Stimulated activated memory B cell treated with anti-CD40 and anti-IgM and Interleukin-4, amounts not matched to agents 10 μg/mL and 1 μg/mL and 100 μg/mL, for 72 hours (primary cell): ENCODE results near the gene SMARCA4.
A peak's percentile ranks its signal among the peaks of the same experiment; 100 is the strongest.
"Not testable (repeated sequence)": the region's sequence is repeated elsewhere in the genome, so short reads cannot be mapped to it uniquely, and the experiment has no call there.

Experiments
- ATAC-seq: fragments of 150-1000 bp; cut with Tn5 transposase; 2 replicates; pipeline ENCODE4 v1.10.0; 2021
- H3K27ac Mint-ChIP-seq: one replicate; pipeline ENCODE4 v1.8.0; 2022; ENCODE audit warnings: mild to moderate bottlenecking, mixed read lengths
- H3K27me3 Mint-ChIP-seq: one replicate; pipeline ENCODE4 v1.8.0; 2022; ENCODE audit warnings: mixed read lengths
- H3K36me3 Mint-ChIP-seq: one replicate; pipeline ENCODE4 v1.8.0; 2022; ENCODE audit warnings: mixed read lengths
- H3K4me1 Mint-ChIP-seq: one replicate; pipeline ENCODE4 v1.8.0; 2022; ENCODE audit warnings: mixed read lengths
- H3K4me3 Mint-ChIP-seq: one replicate; pipeline ENCODE4 v1.8.0; 2022; ENCODE audit warnings: mild to moderate bottlenecking, moderate library complexity, mixed read lengths
- H3K9me3 Mint-ChIP-seq: one replicate; pipeline ENCODE4 v1.8.0; 2022; ENCODE audit warnings: mixed read lengths

Gene SMARCA4

GRCh38 chr19:10923260-10924112 is 37.3 kb upstream of the SMARCA4 start:
- Mint-ChIP-seq H3K4me1 (peaks cover 11% of the 10 kb centered on the region), H3K27me3 (no peaks in the 10 kb centered on the region), H3K36me3 (peaks cover 36% of the 10 kb centered on the region), H3K9me3 (no peaks in the 10 kb centered on the region), H3K27ac (no peak overlapping the region), H3K4me3 (no peak overlapping the region)
- ATAC-seq = no peak

DNA sequence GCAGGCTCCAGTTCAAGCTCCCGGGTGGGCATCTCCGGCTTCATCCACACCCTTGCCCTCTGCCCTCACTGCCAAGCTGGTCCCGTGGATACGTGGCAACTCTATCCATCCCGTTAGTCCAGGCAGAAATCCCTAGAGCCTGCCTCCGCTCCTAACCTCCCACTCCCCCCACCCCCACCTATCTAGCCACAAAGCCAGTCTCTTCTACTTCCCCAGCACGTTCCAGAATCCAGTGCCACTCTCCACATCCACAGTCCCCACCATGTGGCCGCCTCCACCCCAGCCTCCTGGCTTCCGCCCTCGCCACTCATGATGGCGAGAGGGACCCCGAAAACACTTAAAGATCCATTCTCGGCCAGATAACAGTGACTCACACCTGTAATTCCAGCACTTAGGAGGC is 36.2 kb upstream of the SMARCA4 start:
- Mint-ChIP-seq H3K9me3 (no peaks in the 10 kb centered on the region), H3K36me3 (peaks cover 28% of the 10 kb centered on the region)

DNA sequence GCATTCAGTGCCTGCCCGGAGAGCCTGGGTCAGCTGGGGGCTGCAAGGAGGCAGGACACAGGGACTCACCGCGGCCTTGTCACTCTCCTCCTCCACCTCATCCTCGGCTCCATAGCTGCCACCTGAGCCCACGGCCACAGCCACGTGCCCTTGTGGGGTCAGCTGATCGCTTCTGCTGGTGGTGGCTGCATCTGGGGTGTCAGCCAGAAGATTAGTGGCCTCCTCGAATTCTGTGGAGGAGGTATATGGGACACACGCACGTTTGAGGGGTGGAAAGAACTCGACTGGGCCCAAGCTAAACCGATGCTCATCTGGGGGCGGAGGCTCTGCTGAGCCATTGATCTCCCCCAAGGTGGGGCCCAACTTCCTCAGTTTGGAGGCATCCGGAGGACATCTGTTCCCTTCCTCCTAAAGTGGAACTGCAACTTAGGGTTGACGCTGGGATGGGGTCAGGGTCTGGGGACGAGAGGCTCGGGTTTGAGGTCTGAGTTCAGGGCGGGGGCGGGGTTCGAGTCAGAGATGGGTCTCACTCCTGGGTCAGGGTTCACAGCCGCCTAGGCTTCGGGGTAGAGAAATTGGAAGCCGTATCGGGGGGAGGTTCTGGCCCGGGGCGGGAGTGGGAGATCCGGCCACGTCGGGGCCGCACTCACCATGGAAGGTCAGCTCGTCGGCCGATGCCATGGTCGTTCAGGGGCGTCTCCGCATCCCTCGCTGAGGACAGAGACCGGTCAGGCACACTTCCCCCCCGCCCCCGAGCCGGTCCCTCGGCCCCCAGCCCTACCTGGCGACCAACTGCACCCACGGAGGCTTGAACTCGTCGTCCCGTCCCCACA is 32.9 kb upstream of the SMARCA4 start:
- peaks cover 16% of the 10 kb centered on the region for H3K36me3 Mint-ChIP-seq
- H3K4me3 Mint-ChIP-seq = peak overlapping the region; percentile 96
- ATAC-seq = peak; percentile 0
- H3K4me1 Mint-ChIP-seq = peaks cover 18% of the 10 kb centered on the region
- H3K9me3 Mint-ChIP-seq = no peaks in the 10 kb centered on the region
- peak overlapping the region; percentile 83 for H3K27ac Mint-ChIP-seq
- H3K27me3 Mint-ChIP-seq = no peaks in the 10 kb centered on the region

More for the DNA sequence above, 36.2 kb upstream of the SMARCA4 start:
- ATAC-seq = no peak
- Mint-ChIP-seq H3K27ac (peak overlapping the region; percentile 23), H3K4me1 (peaks cover 16% of the 10 kb centered on the region), H3K27me3 (no peaks in the 10 kb centered on the region), H3K4me3 (no peak overlapping the region)

- Mint-ChIP-seq H3K9me3 (no peaks in the 10 kb centered on the region), H3K4me1 (peaks cover 18% of the 10 kb centered on the region), H3K4me3 (peak within 1 kb of the TSS; percentile 96), H3K27ac (peak within 1 kb of the TSS; percentile 83), H3K36me3 (peaks cover 16% of the 10 kb centered on the region), H3K27me3 (no peaks in the 10 kb centered on the region)
- ATAC-seq = peak; percentile 93
These were observed 32.0 kb upstream of the SMARCA4 start, which contains the start of the genes TIMM29 and YIPF2 for GRCh38 chr19:10928563-10929401. TSS of gene TIMM29 (plus strand) at chr19:10928811. CDS start at chr19:10928823, 12 bp downstream. TSS of gene YIPF2 (minus strand) at chr19:10928639. CDS start at chr19:10928410, 229 bp downstream.

GRCh38 chr19:10929402-10929794 is 31.4 kb upstream of the SMARCA4 start:
- Mint-ChIP-seq H3K27me3 (no peaks in the 10 kb centered on the region), H3K4me3 (peak overlapping the region; percentile 96), H3K36me3 (peaks cover 12% of the 10 kb centered on the region), H3K9me3 (no peaks in the 10 kb centered on the region), H3K27ac (peak overlapping the region; percentile 83), H3K4me1 (peaks cover 18% of the 10 kb centered on the region)
- no peak for ATAC-seq

- H3K9me3 Mint-ChIP-seq = no peaks in the 10 kb centered on the region
- H3K4me3 Mint-ChIP-seq = no peak overlapping the region
- peaks cover 5% of the 10 kb centered on the region for H3K36me3 Mint-ChIP-seq
- no peak for ATAC-seq
- H3K27me3 Mint-ChIP-seq = no peaks in the 10 kb centered on the region
- H3K27ac Mint-ChIP-seq = no peak overlapping the region
- H3K4me1 Mint-ChIP-seq = peaks cover 6% of the 10 kb centered on the region
These were observed 25.3 kb upstream of the SMARCA4 start for GRCh38 chr19:10935371-10936059.

- Mint-ChIP-seq H3K27ac (no peak overlapping the region), H3K4me1 (peaks cover 6% of the 10 kb centered on the region), H3K27me3 (no peaks in the 10 kb centered on the region), H3K36me3 (peaks cover 5% of the 10 kb centered on the region), H3K9me3 (no peaks in the 10 kb centered on the region), H3K4me3 (no peak overlapping the region)
- peak; percentile 60 for ATAC-seq
These were observed 24.2 kb upstream of the SMARCA4 start for GRCh38 chr19:10936661-10937084.

DNA sequence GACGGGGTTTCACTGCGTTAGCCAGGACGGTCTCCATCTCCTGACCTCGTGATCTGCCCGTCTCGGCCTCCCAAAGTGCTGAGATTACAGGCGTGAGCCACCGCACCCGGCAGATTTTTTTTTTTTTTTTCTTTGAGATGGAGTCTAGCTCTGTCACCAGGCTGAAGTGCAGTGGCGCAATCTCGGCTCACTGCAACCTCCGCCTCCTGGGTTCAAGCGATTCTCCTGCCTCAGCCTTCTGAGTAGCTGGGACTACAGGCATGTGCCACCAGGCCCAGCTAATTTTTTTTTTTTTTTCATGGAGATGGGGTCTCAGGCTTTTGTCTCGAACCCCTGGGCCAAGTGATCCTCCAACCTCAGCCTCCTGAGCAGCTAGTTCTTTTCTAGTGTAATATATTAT is 19.2 kb upstream of the SMARCA4 start:
- not testable (repeated sequence) for H3K27me3 Mint-ChIP-seq, H3K36me3 Mint-ChIP-seq, H3K27ac Mint-ChIP-seq

DNA sequence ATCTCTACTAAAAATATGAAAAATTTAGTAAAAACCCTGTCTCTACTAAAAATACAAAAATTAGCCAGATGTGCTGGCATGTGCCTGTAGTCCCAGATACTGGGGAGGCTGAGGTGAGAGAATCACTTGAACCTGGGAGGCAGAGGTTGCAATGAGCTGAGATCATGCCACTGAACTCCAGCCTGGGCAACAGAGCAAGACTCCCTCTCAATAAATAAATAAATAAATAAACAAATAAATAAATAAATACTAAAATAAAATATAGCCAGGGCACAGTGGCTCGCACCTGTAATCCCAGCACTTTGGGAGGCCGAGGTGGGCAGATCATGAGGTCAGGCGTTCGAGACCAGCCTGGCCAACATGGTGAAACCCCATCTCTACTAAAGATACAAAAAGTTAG is 17.4 kb upstream of the SMARCA4 start:
- H3K4me3 Mint-ChIP-seq, H3K36me3 Mint-ChIP-seq: not testable (repeated sequence)

More for the DNA sequence above, 19.2 kb upstream of the SMARCA4 start:
- not testable (repeated sequence) for ATAC-seq, H3K4me3 Mint-ChIP-seq, H3K9me3 Mint-ChIP-seq, H3K4me1 Mint-ChIP-seq

GRCh38 chr19:10945264-10945663 is 15.6 kb upstream of the SMARCA4 start:
- Mint-ChIP-seq H3K36me3 (no peaks in the 10 kb centered on the region), H3K9me3 (no peaks in the 10 kb centered on the region), H3K4me1 (no peaks in the 10 kb centered on the region), H3K4me3 (no peak overlapping the region), H3K27me3 (no peaks in the 10 kb centered on the region), H3K27ac (no peak overlapping the region)
- ATAC-seq = no peak

More for the DNA sequence above, 17.4 kb upstream of the SMARCA4 start:
- H3K27ac Mint-ChIP-seq, H3K9me3 Mint-ChIP-seq, ATAC-seq, H3K4me1 Mint-ChIP-seq, H3K27me3 Mint-ChIP-seq: not testable (repeated sequence)

GRCh38 chr19:10946958-10947657 is 13.7 kb upstream of the SMARCA4 start:
- Mint-ChIP-seq H3K4me3 (no peak overlapping the region), H3K27me3 (no peaks in the 10 kb centered on the region), H3K36me3 (no peaks in the 10 kb centered on the region), H3K27ac (no peak overlapping the region), H3K4me1 (no peaks in the 10 kb centered on the region), H3K9me3 (no peaks in the 10 kb centered on the region)
- no peak for ATAC-seq

GRCh38 chr19:10952809-10953208 is 8.0 kb upstream of the SMARCA4 start:
- Mint-ChIP-seq H3K9me3 (no peaks in the 10 kb centered on the region), H3K36me3 (no peaks in the 10 kb centered on the region), H3K27ac (no peak overlapping the region)

GRCh38 chr19:10959277-10959968 is 1.4 kb upstream of the SMARCA4 start:
- Mint-ChIP-seq H3K27ac (peak overlapping the region; percentile 95), H3K4me1 (peaks cover 46% of the 10 kb centered on the region), H3K4me3 (peak overlapping the region; percentile 87)
- not testable (repeated sequence) for H3K36me3 Mint-ChIP-seq, H3K27me3 Mint-ChIP-seq, H3K9me3 Mint-ChIP-seq, ATAC-seq

More at GRCh38 chr19:10952809-10953208, 8.0 kb upstream of the SMARCA4 start:
- no peak overlapping the region for H3K4me3 Mint-ChIP-seq
- no peak for ATAC-seq
- no peaks in the 10 kb centered on the region for H3K27me3 Mint-ChIP-seq
- peaks cover 9% of the 10 kb centered on the region for H3K4me1 Mint-ChIP-seq
